Upper lobe of left lung (tissue), 4 donors: ENCODE data around the gene TRAPPC6A.

Experiments
- POLR2A ChIP-seq, 4 donors: fragments of 450-650 bp; IDR thresholded peaks; one replicate each; pipeline ENCODE4 v1.5.1; 2016 to 2017; ENCODE audit warnings: antibody characterized with exemption in 4 of 4, mild to moderate bottlenecking in 2 of 4
- POLR2AphosphoS5 ChIP-seq, 2 donors: sonication (generic); formaldehyde crosslinking; IDR thresholded peaks; one replicate each; pipeline ENCODE4 v1.5.1; 2017; ENCODE audit warnings: antibody characterized with exemption in 2 of 2
- TF ChIP-seq, protein P1 (sequence below), 6 experiments: fragments of 450-650 bp in 4 of 6; fragments of 200-600 bp in 2 of 6; sonication (generic) in 2 of 6; IDR thresholded peaks; one replicate each; pipeline ENCODE4 v1.5.1; 2016 to 2019; ENCODE audit warnings: antibody characterized with exemption in 6 of 6

DNA sequence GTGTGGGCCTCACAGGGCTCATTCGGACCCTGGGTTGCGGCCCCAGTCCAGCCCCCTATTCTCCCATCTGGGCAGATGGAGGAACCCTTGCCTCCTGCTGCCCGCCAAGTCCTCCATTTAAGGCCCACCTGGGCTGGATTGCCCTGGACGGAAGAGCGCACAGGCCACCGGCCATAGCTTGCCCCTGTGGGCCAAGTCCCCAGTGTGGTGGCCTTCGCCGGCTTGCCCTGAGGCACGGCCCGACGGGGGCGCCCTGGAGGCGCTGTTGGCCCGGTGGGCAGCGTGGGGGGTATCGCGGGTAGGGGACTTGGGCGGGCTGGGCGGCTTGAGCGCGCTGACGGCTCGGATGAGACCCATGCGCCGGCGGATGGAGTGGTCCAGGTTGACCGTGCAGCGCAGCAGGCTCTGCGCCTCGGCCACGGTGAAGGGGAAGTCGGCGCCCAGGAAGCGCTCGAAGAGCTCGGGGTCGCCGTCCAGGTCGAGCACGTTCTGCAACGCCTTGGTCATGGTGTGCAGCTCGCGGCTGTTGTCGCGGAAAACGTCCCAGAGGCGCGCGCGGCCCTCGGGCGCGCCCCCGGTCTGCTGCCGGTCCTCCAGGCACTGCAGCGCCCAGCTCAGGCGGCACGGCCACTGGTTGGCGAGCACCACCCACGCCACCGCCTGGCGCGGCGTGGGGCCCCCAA, 26.1 kb downstream of the TRAPPC6A start:
- TF ChIP-seq, protein P1, sequence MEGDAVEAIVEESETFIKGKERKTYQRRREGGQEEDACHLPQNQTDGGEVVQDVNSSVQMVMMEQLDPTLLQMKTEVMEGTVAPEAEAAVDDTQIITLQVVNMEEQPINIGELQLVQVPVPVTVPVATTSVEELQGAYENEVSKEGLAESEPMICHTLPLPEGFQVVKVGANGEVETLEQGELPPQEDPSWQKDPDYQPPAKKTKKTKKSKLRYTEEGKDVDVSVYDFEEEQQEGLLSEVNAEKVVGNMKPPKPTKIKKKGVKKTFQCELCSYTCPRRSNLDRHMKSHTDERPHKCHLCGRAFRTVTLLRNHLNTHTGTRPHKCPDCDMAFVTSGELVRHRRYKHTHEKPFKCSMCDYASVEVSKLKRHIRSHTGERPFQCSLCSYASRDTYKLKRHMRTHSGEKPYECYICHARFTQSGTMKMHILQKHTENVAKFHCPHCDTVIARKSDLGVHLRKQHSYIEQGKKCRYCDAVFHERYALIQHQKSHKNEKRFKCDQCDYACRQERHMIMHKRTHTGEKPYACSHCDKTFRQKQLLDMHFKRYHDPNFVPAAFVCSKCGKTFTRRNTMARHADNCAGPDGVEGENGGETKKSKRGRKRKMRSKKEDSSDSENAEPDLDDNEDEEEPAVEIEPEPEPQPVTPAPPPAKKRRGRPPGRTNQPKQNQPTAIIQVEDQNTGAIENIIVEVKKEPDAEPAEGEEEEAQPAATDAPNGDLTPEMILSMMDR (IDR thresholded peaks at IDR 0.05): no peak
- no peak for TF ChIP-seq POLR2A (IDR thresholded peaks at IDR 0.05)
- TF ChIP-seq POLR2AphosphoS5 (IDR thresholded peaks at IDR 0.05): no peak
